GM20431 (cell line): ENCODE data around the gene BTD.

Source experiments
- in situ Hi-C: fragments of 300-500 bp; cut with MseI, MboI; formaldehyde crosslinking; loops from one replicate; pipeline ENCODE4 v1.15.0; 2020; ENCODE audit warnings: low sequenced_read_pairs; ENCODE audit not compliant: unreplicated experiment

The BTD gene

DNA sequence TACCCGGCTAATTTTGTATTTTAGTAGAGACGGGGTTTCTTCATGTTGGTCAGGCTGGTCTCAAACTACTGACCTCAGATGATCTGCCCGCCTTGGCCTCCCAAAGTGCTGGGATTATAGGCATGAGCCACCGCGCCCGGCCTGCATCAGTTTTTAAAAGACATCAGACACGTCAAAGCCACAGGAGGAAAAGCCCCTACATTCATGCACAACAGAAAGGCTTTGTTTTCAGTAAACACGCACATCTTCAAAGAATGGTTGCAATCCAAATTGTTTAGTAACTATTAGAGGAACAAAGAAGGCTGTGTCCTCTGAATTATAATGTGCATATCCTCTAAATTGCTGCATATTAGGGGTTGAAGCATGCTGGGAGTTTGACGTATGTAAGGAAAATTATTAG lies 53.3 kb downstream of the BTD start:
- in situ Hi-C loops: no loop called here

GRCh38 chr3:15656342-15656741 lies 54.8 kb downstream of the BTD start:
- in situ Hi-C loops: no loop called here

DNA sequence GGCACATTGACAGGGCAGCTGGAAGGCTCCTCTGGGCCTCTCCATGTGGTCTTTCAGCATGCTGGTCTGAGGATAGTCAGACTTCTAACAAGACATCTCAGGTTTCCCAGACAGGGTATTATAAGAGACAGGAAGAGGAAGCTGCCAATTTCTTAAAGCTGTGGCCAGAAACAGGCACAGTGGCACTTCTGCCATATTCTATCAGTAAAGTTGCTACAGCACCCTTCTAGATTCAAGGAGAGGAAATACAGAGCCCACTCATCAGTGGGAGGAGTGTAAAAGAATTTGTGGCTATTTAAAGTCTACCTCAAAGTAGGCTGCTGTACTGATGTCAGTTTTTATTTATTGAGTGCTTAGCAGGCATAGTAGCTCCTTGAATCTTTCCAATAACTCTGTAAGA lies 55.5 kb downstream of the BTD start:
- in situ Hi-C loops: no loop called here

DNA sequence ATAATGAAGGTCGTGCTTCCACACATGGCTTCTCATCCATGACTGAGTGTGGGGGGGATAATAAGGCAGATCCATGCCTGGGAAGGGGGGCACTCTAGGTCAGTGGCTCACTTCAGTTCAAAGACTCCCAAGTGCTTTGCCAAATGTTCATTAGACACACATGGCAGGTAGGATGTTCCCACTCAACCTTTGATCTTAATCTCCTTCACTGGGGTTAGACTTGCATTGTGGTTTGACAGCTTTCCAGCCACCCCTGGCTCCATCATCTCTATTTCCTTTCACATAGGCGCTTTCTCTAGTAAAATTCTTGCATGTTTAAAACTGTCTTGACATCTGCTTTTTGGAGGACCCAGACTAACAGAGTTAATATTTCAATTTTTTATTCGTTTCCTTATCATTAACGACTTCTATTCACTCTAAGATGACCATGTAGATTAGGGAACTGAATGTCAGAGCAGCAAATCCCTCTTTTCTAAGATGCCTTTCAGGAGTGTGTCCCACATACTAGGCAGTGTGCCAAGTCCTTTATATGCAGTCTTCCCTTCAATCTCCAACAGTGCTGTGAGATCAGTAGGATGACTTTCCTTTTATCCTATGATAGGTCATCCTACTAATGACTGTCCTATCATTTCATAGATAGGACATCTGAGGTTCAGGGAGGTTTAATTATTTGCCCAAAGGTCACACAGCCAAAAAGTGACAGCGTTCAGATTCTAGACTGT lies 57.9 kb downstream of the BTD start:
- in situ Hi-C loops: no loop called here

GRCh38 chr3:15660055-15660935 lies 58.8 kb downstream of the BTD start:
- in situ Hi-C loops: no loop called here

GRCh38 chr3:15664144-15664543 lies 62.6 kb downstream of the BTD start:
- in situ Hi-C loops: no loop called here

- in situ Hi-C loops: no loop called here
These were observed 64.1 kb downstream of the BTD start for GRCh38 chr3:15665510-15666150.

- in situ Hi-C loops: no loop called here
These were observed 64.7 kb downstream of the BTD start for GRCh38 chr3:15666277-15666676.

GRCh38 chr3:15667484-15667883 lies 65.9 kb downstream of the BTD start:
- in situ Hi-C loops: no loop called here

- in situ Hi-C loops: no loop called here
These were observed 72.0 kb downstream of the BTD start for GRCh38 chr3:15673536-15673935.

GRCh38 chr3:15676259-15676658 lies 74.7 kb downstream of the BTD start:
- in situ Hi-C loops: no loop called here

GRCh38 chr3:15679306-15679705 lies 77.8 kb downstream of the BTD start:
- in situ Hi-C loops: no loop called here

GRCh38 chr3:15681668-15682067 lies 80.1 kb downstream of the BTD start:
- in situ Hi-C loops: no loop called here

DNA sequence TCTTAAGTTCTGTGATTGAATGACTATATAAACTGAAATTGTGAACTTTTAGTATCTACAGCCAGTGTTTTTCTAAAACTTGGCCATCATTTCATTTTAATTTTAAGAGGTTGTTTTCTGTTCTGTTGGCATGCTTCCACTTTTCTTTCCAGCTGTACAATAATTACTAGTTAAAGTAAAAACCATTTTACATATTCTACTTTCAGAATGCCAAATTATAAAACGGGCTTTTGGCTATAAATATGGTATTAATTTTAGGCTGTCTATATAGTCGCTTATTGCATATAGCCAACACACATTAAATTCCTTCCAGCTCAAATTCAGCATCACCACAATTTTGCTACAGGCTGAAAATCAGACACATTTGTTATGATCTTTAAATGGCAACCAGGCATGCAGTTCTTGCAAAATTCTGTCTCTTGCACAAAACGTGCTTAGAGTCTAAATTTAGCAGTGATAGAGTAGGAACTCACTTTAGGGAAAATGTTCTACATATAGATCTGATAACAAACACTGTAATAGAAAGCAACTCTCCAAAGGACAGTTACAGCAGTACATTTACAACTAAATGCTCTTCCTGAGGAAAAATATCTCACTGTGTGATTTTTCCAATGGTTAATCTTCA lies 81.1 kb downstream of the BTD start:
- in situ Hi-C loops: no loop called here

DNA sequence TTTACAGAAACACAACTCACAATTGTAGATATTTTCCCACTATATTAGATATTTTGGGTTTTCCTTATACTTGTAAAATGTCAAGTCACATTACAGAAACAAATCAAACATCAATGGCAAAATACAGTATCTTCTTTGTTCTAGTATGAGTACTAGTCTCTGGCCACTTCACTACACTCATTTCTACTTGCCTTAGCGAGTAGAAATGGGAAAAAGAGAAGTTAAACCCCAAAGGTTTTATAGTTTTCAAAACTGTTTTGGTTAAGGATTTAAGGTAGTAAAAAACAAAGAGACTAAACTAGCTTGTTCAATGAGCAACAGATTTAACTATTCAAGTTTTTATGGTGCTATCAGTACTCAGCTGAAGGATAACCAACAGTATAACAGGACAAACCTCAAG lies 81.7 kb downstream of the BTD start:
- in situ Hi-C loops: no loop called here

DNA sequence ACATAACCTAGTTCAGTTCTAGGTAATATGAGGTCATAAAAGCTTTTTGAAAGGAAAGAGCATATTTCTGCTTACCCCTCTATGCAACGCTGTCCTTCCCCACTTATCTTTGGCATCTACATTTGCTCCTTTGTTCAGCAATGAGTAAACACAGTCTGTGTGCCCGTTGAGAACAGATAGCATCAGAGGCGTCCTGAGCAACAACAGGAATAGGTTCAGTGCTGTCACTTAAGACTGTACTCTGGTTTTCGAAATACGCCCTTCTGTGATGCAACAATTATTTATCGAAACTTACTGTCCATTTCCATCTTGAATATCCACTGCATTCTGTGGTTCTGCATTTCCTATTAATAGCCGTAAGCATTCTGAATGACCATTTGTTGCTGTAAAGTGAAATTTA lies 84.4 kb downstream of the BTD start:
- in situ Hi-C loops: no loop called here

- in situ Hi-C loops: no loop called here
These were observed 88.7 kb downstream of the BTD start for GRCh38 chr3:15690230-15690629.

DNA sequence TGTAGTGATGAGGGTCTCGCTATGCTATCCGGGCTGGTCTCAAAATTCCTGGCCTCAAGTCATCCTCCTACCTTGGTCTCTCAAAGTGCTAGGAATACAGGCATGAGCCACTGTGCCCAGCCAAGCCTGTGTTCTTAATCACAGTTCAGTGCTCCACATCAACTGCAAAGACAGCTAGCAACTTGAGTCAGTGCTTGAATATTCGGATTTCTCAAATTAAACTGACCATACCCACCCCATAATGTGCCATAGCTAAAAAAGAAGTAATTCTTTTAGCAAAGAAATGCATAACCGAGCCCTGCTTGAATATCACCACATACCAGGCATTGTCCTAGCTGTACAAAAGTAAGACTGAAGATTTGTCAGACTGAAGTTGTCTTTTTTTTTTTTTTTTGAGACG lies 89.2 kb downstream of the BTD start:
- in situ Hi-C loops: no loop called here

DNA sequence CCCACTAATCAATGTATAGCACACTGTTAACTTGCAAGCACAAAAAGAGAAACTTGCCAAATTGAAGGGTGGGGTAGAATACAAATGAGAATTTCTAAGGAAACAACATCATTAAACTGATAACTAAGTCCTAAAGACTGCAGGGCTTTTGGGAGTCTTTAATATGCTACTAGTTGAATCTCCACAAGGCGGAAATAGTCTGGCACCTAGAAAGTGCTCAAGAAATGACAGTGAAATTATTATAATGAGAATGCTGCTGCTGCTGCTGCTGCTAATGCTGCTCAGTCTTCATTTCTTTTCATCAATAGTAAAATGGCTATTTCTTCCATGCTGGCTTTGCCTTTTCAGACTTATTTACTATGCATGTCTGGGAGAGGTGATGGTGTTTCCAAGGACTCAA lies 91.8 kb downstream of the BTD start:
- in situ Hi-C loops: no loop called here

DNA sequence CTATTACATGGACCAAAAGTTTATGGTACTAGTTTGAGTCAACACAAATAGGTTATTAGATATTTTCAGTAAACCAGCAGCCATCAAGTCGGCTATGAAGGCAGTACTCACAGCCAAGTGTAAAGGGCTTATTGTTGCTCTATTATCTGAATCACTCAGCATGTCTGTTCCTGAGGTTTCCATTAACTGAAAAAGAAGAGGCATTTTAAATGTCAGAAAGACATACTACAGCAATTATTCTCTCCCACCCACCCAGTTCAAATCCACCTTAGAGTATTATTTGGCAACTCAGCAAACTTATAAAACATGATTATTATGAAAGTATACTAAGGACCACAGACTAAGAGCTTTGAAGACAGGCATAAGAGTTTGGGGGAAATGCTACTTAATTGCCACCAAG lies 93.1 kb downstream of the BTD start:
- in situ Hi-C loops: no loop called here
